HG03342 (cell line): ENCODE data around the gene MTCH1.
A peak's percentile ranks its signal among the peaks of the same experiment; 100 is the strongest.

Source experiments
- ATAC-seq: cut with Tn5 transposase; IDR thresholded peaks from one replicate; pipeline ENCODE4 v1.9.1; 2021; ENCODE audit warnings: mild to moderate bottlenecking, moderate library complexity; ENCODE audit not compliant: unreplicated experiment

The MTCH1 gene

DNA sequence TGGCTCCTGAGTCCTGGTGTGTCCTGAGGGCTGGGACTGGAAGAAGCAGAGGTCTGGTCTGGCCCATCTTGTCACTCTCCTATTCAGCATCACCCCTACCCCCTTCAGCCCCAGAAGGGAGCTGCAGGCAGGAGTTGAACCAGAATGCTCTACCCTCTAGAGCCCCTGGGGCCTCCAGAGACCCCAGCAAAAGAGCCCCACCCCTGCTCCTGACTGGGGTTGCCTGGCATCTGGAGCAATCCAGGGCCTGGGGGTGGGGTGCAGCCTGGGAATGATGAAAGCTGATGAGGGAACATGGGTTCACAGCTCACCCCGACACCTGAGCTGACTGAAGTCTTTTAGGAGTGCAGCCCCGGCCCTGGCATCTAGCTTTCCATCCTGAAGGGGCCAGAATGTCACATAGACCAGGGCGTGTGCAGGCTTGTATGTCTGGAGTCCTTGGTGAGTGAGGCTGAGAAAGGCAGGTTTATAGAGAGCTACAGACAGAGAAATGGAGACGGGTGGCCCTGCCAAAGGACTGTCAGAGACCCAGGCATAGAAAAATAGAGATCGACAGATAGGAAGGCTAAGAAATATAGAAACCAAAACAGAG is 31.7 kb upstream of the MTCH1 start:
- ATAC-seq = no peak

DNA sequence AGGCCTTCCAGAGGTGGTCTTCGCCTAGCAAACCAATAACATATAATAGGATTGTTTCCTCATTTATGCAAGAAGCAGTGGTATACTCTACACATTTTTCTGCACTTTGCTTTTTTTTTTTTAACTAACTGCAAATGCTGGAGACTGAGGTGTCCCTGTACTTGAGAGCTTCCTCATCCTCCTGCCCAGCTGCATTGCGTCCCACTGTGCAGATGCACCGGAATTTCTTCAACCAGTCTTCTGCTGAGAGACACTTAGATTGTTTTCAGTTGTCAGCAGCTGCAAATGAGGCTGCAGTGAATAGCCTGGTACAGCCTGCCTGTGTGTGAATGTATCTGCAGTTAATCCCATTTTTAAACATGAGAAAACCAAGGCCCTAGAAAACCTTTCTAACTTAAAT is 31.0 kb upstream of the MTCH1 start:
- no peak for ATAC-seq

DNA sequence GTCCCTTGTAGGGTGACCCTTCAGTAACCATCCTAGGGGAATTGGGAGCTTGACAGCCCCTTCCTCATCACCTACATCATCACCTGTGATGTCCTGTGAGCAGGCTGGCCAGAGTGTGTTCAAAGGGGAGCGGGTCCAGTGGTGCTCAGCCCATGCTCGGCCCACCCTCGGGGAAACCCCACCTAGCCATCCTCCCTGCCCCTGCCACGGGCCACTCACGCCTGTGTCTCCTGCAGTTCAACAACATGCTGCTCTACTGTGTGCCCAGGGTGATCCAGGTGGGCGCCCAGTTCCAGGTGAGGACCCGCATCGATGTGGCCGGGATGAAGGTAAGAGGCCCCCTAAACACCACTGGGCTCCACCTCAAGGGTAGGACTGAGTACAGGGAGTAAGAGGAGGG is 29.5 kb upstream of the MTCH1 start:
- no peak for ATAC-seq

- ATAC-seq = no peak
Observed at GRCh38 chr6:37014667-37015066, 28.7 kb upstream of the MTCH1 start.

DNA sequence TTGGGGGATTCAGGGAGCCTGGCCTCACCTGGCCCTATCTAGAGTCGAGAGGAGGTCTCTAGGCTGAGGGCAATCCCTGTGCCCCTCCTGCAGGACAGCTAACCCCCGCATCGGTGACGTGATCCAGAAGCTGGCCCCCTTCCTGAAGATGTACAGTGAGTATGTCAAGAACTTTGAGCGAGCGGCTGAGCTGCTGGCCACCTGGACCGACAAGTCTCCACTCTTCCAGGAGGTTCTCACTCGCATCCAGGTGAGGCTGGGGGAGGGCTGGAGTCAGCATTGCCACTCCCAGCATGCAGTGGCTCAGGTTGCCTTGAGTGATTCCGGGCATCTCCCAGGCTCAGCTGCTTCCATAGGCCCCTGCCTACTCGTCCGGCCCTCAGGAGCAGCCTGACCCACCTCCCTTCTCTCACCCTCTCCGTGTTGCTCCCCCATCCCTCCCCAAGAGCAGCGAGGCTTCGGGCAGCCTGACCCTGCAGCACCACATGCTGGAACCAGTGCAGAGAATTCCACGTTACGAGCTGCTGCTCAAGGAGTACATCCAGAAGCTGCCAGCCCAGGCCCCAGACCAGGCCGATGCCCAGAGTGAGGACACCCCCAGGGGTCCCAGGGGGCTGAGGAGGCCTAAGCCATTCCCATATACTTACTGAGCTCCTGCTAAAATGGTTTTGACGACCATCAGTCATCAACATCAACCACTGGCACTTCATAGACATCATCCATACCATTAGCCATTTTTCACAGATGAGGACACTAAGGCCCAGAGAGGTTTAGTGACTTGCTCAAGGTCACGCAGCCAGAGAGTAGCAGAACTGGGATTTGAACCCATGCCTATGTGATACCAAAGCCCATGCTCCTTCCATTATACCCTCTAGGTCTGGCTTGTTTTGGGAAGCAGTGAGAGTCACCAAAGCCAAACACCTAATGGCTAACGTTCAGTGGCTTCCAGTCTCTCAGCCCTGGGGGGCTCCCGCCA is 27.8 kb upstream of the MTCH1 start:
- ATAC-seq = no peak

DNA sequence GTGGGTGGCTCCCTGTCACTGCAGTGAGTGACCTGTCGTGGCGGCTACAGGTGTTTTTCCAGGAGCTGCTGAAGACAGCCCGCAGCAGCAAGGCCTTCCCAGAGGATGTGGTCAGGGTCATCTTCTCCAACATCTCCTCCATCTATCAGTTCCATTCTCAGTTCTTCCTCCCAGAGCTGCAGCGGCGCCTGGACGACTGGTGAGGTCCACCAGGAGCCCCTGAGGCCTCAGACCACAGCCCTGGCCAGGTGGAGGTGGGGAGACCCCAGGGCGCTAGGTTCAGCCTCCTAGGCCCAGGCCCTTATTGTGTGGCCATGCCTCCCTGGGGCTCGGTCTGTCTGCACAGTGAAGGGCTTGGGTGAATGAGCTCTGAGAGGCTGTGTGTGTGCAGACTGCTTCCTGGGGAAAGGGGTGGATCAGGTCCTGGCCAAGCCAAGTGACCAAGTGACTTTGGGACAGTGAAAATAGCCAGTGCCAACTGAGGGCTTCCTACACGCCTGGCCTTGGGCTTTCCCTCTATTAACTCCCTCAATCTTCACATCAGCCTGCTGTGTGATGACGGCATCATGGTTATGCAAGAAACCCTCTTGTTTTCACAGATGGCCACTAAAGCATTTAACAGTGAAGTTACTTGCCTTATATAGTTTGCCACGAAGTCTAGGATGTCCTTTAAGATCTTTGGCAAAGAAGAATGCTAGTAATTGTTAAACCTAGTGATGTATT is 25.8 kb upstream of the MTCH1 start:
- ATAC-seq = no peak

DNA sequence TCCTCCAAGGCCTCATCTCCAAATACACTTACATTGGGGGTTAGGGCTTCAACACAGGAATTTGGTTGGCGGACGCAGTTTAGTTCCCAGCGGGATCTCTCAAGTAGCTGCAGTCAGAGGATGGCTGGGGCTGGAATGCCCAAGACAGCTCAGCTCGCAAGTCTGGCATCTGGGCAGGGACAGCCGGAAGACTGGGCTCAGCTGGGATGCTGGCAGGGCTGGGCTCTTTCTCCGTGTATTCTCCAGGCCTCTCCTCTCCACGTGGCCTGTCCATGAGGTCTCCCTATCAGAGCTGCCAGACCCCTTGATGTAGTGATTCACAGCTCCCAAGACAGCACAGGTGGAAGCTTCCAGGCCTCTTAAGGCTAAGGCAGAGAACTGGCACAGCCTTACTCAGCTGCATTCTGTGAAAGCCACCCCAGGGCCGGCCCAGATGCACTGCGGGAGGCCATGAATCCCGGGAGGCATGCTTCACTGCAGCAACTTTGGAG is 24.5 kb upstream of the MTCH1 start:
- ATAC-seq = no peak

GRCh38 chr6:37008484-37009465 is 22.8 kb upstream of the MTCH1 start:
- no peak for ATAC-seq

DNA sequence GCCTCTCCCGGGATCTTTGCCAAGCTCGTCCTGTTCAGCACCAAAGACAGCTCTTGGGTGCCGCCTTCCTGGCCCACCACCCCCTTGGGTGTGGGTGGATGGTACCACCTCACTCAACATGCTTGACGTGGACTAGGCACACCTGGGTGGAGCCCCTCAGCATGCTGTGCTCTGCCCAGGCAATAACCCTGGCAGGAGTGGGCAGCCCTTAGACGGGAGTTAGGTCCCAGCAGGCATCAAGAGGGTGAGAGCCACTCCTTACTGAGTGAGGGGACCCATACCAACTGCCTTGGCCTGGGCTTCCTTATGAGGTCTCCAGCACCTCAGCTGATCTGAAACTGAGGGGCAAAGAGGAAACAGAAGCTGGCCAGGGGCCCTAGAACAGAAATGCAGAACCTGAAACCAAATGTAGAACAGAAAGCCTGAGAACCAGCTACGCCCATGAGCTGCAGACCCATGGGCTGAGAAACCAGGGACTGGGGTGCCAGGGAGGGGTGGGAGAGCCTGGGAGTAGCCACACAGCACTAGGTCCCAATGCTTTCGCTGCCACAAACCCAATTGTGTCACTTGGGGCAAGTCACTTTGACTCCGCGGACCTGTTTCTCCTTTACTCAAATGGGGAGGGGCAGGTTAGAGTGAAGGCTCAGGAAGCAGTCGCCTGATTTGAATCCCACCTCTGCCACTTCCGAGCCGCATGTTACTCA is 21.5 kb upstream of the MTCH1 start:
- ATAC-seq = no peak

- no peak for ATAC-seq
Observed at GRCh38 chr6:37006793-37007339, 20.9 kb upstream of the MTCH1 start.

DNA sequence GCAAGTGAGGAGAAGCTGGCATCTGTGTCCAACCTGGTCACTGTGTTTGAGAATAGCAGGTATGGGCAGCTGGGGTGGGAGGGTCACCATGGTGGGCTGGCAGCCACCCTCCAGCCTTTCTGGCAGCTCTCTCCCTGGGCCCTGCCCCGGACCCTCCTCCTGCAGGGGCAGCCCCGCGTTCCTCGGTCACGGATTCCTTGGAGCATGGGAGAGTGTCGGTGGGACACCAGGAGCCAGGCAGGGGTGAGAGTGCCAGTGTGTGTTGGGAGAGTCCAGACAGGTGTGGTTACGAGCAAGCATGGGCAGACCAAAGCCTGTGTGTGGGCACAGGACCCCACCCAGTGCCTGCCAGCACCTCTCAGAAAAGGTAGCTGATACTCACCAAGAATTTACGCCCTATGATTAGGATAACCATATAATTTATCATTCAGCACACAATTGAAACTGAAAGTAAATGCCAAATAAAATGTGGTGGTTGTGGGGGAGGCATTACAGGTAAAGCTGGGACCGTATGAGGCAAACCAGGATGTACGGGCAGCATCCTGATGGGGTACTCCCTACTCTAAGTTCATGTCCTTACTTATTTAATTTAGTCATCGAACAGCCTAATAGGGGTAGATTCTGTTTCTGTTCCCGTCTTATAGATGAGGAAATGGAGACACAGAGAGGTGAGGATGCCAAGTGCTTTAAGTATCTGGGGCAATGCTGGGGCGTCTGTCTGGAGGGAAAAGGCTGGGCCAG is 20.0 kb upstream of the MTCH1 start:
- no peak for ATAC-seq

DNA sequence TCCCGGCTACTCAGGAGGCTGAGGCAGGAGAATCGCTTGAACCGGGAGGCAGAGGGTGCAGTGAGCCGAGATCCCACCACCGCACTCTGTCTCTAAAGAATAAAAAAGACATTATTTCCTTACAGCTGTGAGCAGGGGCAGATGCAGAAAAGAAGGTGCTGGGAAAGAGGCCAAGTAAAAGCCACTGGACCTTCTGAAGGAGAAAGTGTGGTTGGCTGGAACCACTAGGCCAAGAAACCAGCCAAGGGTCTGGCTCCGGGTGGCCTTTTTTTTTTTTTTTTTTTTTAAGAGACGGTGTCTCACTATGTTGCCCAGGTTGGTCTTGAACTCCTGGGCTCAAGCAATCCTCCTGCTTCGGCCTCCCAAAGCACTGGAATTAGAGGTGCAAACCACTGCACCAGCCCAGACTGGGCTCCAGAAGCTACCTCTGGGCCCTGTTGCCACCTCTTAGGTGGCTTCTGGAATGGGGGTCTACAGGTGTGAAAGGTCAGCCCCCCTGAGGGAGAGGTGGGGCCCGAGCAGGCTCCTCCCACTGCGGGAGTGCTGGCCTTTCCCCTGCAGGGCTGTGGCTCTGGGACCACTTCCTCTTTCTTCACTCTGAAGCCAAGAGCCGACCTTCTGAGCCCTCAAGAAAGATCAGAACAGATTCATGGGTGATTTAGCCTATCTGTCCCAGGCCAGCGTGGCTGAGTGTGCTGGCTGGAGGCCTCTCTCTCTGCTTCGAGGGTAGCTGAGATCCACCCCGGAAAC is 19.2 kb upstream of the MTCH1 start, which contains the start of gene FGD2:
FGD2 (plus strand) TSS at position 595 of the 750 bp plus-strand sequence. CDS start 163 bp downstream, outside the sequence.
- ATAC-seq = peak; percentile 65

- ATAC-seq = no peak
Observed at GRCh38 chr6:37004044-37004980, 18.3 kb upstream of the MTCH1 start.

DNA sequence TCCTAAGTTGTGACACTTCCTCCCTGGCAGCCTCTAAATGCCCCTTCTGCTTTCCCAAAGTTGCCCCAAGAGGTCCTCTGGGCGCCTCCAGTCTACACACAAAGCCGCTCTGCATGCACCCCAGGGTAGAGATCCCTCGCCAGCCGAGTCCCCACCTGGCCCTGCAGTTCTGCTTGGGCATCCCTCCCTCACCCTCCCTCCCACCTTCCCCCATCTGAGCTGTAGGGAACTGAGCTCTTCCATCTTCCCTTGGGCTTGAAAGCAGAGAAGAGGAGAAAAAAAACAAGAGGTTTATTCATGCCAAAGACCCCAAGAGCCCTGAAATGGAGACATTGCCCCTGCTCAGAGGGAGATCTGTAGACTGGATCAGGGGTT is 13.7 kb upstream of the MTCH1 start:
- ATAC-seq = no peak

DNA sequence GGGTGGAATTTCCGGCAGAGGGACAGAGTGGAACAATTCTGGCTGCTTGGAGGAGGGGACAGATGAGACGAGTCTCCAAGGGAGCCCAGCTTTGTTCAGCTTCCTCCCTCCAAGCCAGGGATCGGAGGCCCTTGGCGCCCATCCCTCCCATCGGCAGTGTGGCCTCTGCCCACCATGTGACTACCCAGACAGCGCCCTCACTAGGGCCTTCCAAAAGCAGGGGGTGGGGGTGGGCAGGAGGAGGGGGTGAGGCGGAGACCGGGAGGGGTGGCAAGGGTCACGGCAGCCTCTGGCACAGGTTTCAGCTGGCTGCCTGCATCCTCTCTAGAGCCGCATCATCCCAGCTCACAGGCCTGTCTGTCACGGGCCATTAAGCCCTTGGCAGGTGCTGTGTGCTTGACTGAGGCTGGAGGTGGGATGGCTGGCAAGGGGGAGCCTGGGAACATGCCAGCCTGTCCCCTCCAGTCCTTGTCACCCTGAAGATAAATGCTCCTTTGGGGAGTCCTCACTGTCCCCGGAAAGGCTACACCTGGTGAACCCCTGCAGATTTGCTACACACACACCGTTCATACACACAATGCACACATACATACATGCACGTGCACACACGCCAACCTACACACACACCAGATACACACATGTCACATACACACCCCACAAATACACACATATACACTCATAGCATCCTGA is 13.2 kb upstream of the MTCH1 start:
- ATAC-seq = no peak

- ATAC-seq = no peak
Observed at GRCh38 chr6:36998723-36999038, 12.7 kb upstream of the MTCH1 start.
